Activated T-cell treated with anti-CD3 and anti-CD28 coated beads, Interleukin-2, amount 50 U/mL, for 24 hours (primary cell): ENCODE results near the gene GIT2.
"Not testable (repeated sequence)": the region's sequence is repeated elsewhere in the genome, so short reads cannot be mapped to it uniquely, and the experiment has no call there.

Experiments used
- DNase-seq: peaks from one replicate; pipeline ENCODE4 v3.0.0-alpha.2; 2020
- H3K27ac Mint-ChIP-seq: 2 replicates; pipeline ENCODE4 v1.8.0; 2020; ENCODE audit warnings: mild to moderate bottlenecking, mixed read lengths
- H3K27me3 Mint-ChIP-seq: 2 replicates; pipeline ENCODE4 v1.8.0; 2020; ENCODE audit warnings: mixed read lengths
- H3K36me3 Mint-ChIP-seq: 2 replicates; pipeline ENCODE4 v1.8.0; 2020; ENCODE audit warnings: low read depth, mixed read lengths
- H3K4me1 Mint-ChIP-seq: 2 replicates; pipeline ENCODE4 v1.8.0; 2020; ENCODE audit warnings: low read depth, mixed read lengths
- H3K4me3 Mint-ChIP-seq: 2 replicates; pipeline ENCODE4 v1.8.0; 2020; ENCODE audit warnings: mild to moderate bottlenecking, moderate library complexity, mixed read lengths
- H3K9me3 Mint-ChIP-seq: 2 replicates; pipeline ENCODE4 v1.8.0; 2020; ENCODE audit warnings: mixed read lengths

The GIT2 gene

DNA sequence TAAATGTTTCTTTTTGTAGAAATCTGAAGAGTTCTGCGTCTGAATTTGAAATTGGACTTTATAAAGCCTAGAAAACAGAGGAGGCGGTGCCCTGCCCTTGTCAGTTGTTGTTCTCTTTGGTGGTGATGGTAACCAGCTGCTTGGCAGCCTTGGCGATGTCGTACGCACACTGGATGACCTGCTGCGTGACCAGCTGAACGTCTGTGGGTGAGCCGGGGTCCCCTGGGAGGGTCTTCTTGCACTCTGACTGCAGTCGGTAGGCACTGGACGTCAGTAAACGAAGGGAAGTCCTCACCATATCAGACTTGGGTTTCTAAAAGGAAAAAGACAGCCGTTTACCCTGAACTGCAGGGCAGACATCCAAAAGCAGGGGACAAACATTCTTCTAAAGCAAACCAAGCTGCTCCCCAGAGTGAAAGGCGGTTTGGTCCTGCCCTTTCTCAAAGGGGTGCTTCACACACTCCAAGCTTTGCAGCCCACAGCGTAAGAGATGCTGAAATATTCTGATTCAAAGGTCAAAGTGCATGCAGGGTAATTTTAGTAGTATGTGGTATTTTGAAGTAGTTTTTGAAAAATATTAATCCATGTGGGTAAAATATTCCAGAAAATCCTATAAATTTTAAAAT is 63.2 kb downstream of the GIT2 start:
- peaks cover 92% of the 10 kb centered on the region for H3K36me3 Mint-ChIP-seq
- no peak overlapping the region for H3K27ac Mint-ChIP-seq
- no peaks in the 10 kb centered on the region for H3K27me3 Mint-ChIP-seq
- H3K4me3 Mint-ChIP-seq: no peak overlapping the region
- no peaks in the 10 kb centered on the region for H3K9me3 Mint-ChIP-seq
- H3K4me1 Mint-ChIP-seq: no peaks in the 10 kb centered on the region
- no peak for DNase-seq

DNA sequence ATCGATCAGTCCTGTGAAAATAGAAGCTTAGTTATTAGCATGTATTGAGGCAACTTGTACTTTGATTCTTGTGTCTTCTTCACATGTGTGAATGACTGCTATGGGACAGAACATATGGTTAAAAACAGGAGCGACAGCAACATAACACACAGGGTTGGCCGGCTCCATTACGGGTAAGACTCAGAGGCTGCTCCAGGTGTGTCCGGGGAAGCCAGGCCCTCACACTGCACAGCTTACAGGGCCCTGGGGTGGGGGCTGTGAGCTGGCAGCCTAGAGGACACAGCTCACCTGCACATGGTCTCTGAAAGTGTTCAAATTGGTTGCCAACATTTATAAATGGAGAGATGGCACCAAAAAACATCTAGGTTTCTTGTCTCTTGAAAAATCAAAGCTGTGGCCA is 65.0 kb downstream of the GIT2 start:
- no peaks in the 10 kb centered on the region for H3K4me1 Mint-ChIP-seq
- H3K27me3 Mint-ChIP-seq: no peaks in the 10 kb centered on the region
- no peak for DNase-seq
- H3K9me3 Mint-ChIP-seq: no peaks in the 10 kb centered on the region
- peaks cover 83% of the 10 kb centered on the region for H3K36me3 Mint-ChIP-seq
- H3K27ac Mint-ChIP-seq: peak overlapping the region; percentile 35
- no peak overlapping the region for H3K4me3 Mint-ChIP-seq

DNA sequence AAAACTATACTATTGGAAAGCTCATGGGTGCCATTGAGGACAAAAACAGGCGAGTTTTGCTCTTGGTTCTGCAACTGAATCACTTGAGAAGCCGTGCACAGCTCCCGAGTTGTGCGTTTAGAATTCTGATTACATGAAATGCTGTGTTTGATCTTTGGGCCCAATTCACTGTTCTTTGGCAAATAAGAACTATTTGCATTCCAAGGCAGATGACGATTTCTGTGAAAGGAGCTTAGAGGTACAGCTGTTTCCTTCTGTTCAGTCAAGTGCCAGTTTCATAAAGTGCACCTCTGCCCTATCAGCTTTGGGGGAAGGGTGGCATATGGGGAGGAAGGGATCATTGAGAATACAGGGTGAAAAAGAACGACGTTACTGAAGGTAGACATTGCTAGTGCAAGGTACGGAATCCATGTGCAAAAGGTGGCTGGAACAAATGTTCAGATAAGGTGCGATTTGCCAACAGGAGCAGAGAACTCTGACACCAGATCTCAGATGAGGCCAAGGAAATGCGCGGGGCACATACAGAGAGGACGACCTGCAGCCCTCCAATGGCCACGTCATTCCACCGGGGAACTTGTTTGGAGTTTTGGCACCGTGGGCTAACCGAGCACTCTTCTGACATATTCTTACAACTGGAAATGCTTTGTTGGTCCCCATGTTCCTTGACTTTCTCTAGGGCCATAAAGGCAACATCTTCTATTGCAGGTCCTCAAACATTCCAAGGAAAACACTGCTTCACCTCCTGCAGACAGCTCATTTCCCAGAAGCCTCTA is 66.0 kb downstream of the GIT2 start:
- H3K36me3 Mint-ChIP-seq: peaks cover 76% of the 10 kb centered on the region
- H3K9me3 Mint-ChIP-seq: no peaks in the 10 kb centered on the region
- H3K4me3 Mint-ChIP-seq: no peak overlapping the region
- H3K4me1 Mint-ChIP-seq: no peaks in the 10 kb centered on the region
- H3K27ac Mint-ChIP-seq: no peak overlapping the region
- no peak for DNase-seq
- H3K27me3 Mint-ChIP-seq: no peaks in the 10 kb centered on the region

DNA sequence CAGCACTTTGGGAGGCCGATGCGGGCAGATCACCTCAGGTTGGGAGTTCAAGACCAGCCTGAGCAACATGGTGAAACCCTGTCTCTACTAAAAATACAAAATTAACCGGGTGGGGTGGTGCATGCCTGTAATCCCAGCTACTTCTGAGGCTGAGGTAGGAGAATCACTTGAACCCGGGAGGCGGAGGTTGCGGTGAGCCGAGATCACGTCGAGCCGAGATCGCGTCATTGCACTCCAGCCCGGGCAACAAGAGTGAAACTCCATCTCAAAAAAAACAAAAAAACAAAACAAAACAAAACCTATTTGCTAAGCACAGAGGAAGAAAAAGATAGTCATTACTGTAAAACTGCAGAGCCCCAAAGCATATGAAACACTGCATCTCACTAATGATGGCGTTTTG is 66.8 kb downstream of the GIT2 start:
- H3K27me3 Mint-ChIP-seq, H3K9me3 Mint-ChIP-seq, H3K4me3 Mint-ChIP-seq, H3K4me1 Mint-ChIP-seq, DNase-seq, H3K27ac Mint-ChIP-seq: not testable (repeated sequence)
- peaks cover 77% of the 10 kb centered on the region for H3K36me3 Mint-ChIP-seq

DNA sequence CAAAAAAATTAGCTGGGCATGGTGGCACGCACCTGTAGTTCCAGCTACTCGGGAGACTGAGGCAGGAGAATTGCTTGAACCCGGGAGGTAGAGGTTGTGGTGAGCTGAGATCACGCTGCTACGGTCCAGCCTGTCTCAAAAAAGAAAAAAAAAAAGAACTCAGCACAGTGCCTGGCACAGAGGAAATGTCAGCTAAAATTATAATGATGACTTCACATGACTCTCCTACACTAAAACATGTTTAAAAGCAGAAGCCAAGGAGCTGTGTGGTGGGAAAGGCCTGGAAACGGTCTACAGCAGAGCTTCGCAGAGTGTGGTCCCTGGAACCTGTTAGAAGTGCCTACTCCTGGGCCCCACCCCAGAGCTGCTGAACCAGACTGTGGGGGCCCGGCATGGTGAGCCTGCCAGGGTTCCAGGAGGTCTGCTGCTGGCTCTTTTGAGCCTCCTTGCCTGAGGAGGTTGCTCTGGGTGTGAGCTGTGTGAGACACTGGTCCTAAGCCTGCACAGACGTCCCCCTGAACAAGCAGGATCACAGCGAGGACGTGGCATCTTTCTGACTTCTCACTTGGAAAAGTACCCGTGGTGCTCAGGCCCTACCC is 68.0 kb downstream of the GIT2 start:
- H3K9me3 Mint-ChIP-seq: no peaks in the 10 kb centered on the region
- H3K27me3 Mint-ChIP-seq: no peaks in the 10 kb centered on the region
- no peak overlapping the region for H3K27ac Mint-ChIP-seq
- H3K4me1 Mint-ChIP-seq: no peaks in the 10 kb centered on the region
- H3K36me3 Mint-ChIP-seq: peaks cover 71% of the 10 kb centered on the region
- no peak overlapping the region for H3K4me3 Mint-ChIP-seq
- no peak for DNase-seq

DNA sequence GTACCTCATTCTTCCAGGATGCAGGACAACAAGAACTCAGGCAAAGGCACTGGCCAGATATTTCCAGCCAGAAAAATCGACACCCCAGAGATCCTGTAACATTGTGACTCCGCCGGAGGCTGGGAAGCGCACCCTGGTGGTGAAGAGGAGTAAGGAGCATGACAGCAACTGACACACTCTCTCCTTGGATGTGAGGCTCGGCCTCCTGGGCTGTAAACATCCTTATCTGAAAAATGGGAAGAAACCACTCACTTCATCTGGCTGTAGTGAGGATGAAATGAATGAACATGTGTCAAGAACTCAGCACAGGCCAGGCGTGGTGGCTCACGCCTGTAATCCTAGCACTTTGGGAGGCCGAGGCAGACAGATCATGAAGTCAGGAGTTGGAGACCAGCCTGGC is 68.5 kb downstream of the GIT2 start:
- Mint-ChIP-seq H3K27ac (peak overlapping the region; percentile 54), H3K4me1 (no peaks in the 10 kb centered on the region), H3K4me3 (no peak overlapping the region), H3K36me3 (peaks cover 67% of the 10 kb centered on the region), H3K9me3 (no peaks in the 10 kb centered on the region), H3K27me3 (no peaks in the 10 kb centered on the region)
- DNase-seq: peak; percentile 48

DNA sequence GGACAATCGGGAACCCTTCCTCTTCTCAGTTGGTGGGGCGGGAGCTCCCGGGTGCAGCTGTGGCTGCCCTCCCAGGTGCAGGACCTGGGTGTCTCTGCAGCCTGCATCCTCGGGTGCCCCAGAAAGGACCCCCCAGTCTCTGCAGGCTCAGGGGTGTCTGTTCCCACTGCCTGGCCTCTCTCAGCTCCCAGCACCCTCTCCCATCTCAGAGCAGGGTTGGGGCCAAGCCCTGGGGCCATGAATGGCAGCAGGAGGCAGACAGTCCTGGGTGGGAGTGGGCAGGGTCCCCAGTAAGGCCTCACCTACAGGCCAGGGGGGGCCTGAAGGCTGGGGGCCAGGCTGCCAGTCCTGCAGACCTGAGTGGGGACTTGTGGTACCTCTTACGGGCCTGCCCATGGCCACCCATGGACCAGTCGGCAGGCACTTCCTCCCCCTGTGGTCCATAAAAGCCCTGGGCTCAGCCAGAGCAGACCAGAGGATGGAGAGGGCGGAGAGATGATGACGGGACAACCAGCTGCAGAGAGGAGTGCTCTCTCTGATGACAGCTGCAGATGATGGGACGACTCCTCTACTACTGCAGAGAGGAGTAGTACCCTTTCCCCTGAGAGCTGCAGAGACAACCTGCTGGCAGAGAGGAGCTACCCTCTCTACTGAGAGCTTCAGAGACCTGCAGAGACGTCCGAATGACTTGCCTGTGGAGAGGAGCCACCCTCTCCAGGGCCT is 69.5 kb downstream of the GIT2 start:
- Mint-ChIP-seq H3K36me3 (peaks cover 63% of the 10 kb centered on the region), H3K9me3 (no peaks in the 10 kb centered on the region), H3K4me1 (no peaks in the 10 kb centered on the region), H3K27me3 (no peaks in the 10 kb centered on the region), H3K4me3 (no peak overlapping the region), H3K27ac (no peak overlapping the region)
- DNase-seq: no peak

DNA sequence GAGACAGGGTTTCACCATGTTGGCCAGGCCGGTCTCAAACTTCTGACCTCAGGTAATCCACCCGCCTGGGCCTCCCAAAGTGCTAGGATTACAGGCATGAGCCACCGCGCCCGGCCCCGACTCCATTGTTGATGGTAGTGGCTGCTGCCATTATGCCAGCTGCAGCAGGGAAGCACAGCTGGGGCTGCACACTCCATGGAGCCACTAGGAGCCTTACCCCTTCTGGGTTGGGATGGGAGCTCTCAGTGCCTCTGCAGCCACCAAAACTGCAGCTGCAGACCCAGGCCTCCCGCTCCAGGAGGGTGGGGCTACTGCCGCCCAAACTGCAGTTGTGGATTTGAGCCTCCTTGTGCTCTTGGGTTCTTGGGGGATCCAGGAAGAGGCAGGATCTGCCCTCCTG is 70.2 kb downstream of the GIT2 start:
- Mint-ChIP-seq H3K4me3 (no peak overlapping the region), H3K36me3 (peaks cover 63% of the 10 kb centered on the region), H3K27ac (no peak overlapping the region), H3K27me3 (no peaks in the 10 kb centered on the region), H3K9me3 (no peaks in the 10 kb centered on the region), H3K4me1 (no peaks in the 10 kb centered on the region)
- DNase-seq: no peak

DNA sequence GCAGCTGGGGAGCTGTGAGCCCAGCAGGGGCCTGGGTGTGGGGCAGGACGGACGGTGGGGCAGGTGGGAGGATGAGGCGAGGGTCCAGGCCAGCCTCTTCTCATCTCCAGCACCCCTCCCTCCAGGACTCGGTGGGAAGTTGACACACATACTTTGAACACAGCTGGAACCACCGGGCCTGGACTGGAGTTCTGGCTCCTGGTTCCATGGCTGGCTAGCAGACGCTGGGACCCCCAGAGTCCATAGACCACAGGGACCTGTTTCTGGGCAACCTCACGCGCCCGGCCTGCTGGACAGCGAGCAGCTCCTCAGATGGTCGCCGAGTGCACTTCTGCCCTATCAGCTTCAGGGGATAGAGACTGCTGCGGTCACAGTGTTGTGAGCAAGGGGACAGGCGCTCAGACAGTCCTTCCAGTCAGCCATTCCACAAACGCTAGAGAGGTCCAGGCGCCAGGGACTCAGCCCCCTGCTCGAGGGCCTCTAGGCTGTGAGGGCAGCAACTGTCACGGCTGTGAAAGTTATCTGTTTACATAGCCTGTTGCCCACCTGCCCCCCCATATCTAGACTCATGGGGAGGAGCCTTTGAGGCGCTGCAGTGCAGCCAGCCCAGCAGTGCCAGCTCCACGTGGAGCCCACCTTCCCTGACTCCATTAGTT is 70.9 kb downstream of the GIT2 start:
- Mint-ChIP-seq H3K27ac (peak overlapping the region; percentile 75), H3K27me3 (no peaks in the 10 kb centered on the region), H3K9me3 (no peaks in the 10 kb centered on the region), H3K4me1 (no peaks in the 10 kb centered on the region), H3K36me3 (peaks cover 64% of the 10 kb centered on the region), H3K4me3 (no peak overlapping the region)
- no peak for DNase-seq

DNA sequence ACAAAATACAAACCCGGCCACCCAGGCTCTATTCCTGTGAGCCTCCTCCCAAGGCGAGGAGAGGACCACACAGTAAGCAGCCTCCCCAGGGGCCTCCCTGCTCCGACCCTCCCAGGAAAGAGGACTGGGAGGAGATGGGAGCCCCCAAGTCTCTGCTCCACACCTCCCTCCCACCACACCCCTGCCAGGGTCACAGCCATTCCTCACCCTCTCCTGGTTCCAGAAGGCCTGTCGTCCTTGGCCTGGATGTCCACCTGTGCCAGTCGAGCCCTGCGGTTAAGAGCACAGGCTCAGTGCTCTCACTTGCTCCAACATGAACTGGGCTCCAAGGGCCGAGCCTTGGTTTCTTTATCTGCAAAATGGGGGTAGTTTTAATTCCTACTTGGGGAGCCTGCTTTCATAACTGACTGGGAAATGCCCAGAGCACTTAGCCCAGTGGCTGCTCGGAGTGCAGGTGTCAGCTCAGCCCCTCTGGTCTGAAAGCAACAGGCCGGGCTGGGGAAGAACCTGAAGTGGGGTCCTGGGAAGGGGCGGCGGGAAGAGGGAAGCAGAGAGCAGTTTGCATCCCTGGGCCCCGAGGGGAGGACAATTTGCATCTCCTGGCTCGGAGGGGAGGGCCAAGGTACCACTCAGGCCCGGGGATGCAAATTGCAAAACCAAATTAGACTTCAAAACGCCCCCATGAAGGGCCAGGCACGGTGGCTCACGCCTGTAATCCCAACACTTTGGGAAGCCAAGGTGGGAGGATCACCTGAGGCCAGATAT is 72.5 kb downstream of the GIT2 start:
- Mint-ChIP-seq H3K4me3 (no peak overlapping the region), H3K9me3 (no peaks in the 10 kb centered on the region), H3K27me3 (no peaks in the 10 kb centered on the region), H3K27ac (no peak overlapping the region), H3K36me3 (peaks cover 67% of the 10 kb centered on the region), H3K4me1 (no peaks in the 10 kb centered on the region)
- DNase-seq: no peak

DNA sequence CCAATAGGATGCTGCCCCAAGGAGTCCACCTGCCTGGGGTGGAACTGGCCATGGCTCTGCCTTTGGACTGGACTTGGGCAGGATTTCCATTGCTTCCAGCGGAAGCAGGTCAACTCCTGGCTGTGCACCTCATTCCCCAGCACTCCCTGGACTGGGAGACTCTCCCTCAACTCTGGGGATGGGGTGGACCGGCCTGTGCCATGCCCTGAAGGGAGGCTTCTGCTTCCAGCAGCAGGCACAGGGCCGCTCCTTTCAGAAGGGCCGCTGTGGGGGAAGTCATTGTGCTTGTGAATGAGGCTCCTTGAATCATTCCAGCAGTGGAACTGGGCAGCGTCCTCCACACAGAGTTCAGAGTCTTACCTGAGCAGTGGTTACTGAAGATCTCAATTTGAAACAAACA is 73.1 kb downstream of the GIT2 start:
- Mint-ChIP-seq H3K27ac (no peak overlapping the region), H3K36me3 (peaks cover 68% of the 10 kb centered on the region), H3K4me1 (no peaks in the 10 kb centered on the region), H3K9me3 (no peaks in the 10 kb centered on the region), H3K4me3 (no peak overlapping the region), H3K27me3 (no peaks in the 10 kb centered on the region)
- DNase-seq: no peak

DNA sequence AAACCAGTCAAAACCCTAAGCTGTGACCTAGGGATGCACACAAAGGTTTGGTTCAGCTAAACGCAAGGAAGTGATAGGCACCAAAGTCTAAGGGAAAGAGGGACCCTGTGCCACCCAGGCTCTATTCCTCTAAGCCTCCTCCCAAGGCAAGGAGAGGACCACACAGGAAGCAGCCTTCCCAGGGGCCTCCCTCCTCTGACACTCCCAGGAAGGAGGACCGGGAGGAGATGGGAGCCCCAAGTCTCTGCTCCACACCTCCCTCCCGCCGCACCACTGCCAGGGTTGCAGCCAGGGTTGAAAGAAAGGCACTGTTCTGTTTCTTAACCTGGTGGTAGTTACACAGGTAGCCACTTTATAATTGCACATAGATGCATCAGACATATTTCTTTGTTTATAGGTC is 74.2 kb downstream of the GIT2 start:
- Mint-ChIP-seq H3K27ac (no peak overlapping the region), H3K4me1 (no peaks in the 10 kb centered on the region), H3K36me3 (peaks cover 69% of the 10 kb centered on the region), H3K4me3 (no peak overlapping the region), H3K27me3 (no peaks in the 10 kb centered on the region), H3K9me3 (no peaks in the 10 kb centered on the region)
- no peak for DNase-seq

DNA sequence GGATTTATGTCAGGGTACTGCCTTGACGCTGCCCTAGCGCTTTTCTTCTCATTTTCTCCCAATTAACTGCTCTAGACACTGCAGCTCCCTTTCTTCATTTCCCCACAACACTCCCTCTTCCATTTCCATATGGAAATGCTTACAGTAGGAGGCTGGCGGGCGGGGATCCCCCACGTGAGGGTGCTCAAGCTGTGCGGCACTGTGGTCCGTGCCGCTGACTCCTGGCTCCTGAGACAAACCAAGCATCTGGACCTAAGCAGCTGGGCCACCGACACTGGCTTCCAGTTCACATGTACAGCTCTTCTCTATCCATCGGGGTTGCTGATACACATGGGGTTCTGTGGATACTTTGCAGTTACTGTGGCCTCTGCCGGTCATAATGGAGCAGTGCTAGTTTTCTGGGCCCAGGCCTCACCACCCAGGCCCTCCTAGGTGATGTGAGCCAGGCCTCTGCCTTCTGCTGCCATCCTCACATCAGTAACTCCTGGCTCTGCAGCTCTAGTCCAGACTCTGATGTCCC is 75.8 kb downstream of the GIT2 start:
- no peak overlapping the region for H3K27ac Mint-ChIP-seq

DNA sequence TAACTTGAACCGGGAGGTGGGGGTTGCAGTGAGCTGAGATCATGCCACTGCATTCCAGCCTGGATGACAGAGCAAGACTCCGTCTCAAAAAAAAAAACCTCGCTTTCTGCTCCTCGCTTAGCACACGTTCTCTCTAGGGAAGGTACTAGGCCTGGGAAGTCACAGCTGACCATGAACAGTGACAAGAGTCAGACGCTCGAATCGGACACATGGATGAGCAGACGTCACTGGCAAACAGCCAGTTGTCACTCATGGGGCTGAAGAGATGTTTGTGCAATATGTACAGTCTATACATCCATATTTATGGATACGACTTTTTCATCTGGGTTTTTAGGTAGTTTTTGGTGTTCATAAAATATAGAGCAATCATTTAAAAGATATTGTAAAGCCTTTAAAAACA is 76.7 kb downstream of the GIT2 start:
- Mint-ChIP-seq H3K4me3 (no peak overlapping the region), H3K9me3 (no peaks in the 10 kb centered on the region), H3K36me3 (peaks cover 84% of the 10 kb centered on the region), H3K27me3 (no peaks in the 10 kb centered on the region), H3K4me1 (no peaks in the 10 kb centered on the region), H3K27ac (peak overlapping the region; percentile 5)
- DNase-seq: no peak

More for the DNA sequence above, 75.8 kb downstream of the GIT2 start:
- DNase-seq: no peak
- Mint-ChIP-seq H3K36me3 (peaks cover 84% of the 10 kb centered on the region), H3K9me3 (no peaks in the 10 kb centered on the region), H3K27me3 (no peaks in the 10 kb centered on the region), H3K4me1 (no peaks in the 10 kb centered on the region), H3K4me3 (no peak overlapping the region)
